Ovary (tissue), 3 donors: ENCODE results near the gene SLK.

Experiments used
- CTCF ChIP-seq, 3 donors: fragments of 450-650 bp in 2 of 3; fragments of 200-600 bp in 1 of 3; IDR thresholded peaks; one replicate each; pipeline versions ENCODE4 v1.5.1 to v1.8.0; 2016 to 2022; ENCODE audit warnings: antibody characterized with exemption in 3 of 3, mild to moderate bottlenecking in 1 of 3
- EP300 ChIP-seq: sonication (generic); formaldehyde crosslinking; IDR thresholded peaks from one replicate; pipeline ENCODE4 v1.6.1; 2017; ENCODE audit warnings: antibody characterized with exemption
- POLR2A ChIP-seq: fragments of 450-650 bp; IDR thresholded peaks from one replicate; pipeline ENCODE4 v1.6.1; 2017; ENCODE audit warnings: antibody characterized with exemption, mild to moderate bottlenecking, moderate library complexity
- donor health status: DM: no; HTN: no; CAD: no.

GRCh38 chr10:103990531-103990930 is 23.6 kb downstream of the SLK start:
- TF ChIP-seq CTCF (IDR thresholded peaks at IDR 0.05) (no peak), POLR2A (no peak), EP300 (no peak)
